Panc1 (cell line): ENCODE data around the gene ROR1. TPM values are rescaled to one million over a fixed set of nuclear protein-coding genes. Genes with fewer than 3 reads are reported as not detected.

Source experiments
- ATAC-seq: fragments of 200-7000 bp; cut with Tn5 transposase; 2 replicates; pipeline ENCODE4 v1.9.1; 2020; ENCODE audit warnings: mild to moderate bottlenecking, moderate library complexity
- BruUV-seq: library from RNA; stranded (reverse); fragments of 400-500 nt; replicated peaks from 2 replicates; lab custom pipeline; 2021; lab: Mats Ljungman, UMichigan
- CTCF ChIA-PET: fragments of 300-600 bp; sonication (Branson Sonifier 250); formaldehyde crosslinking; loops from one replicate; lab custom pipeline; 2022; ENCODE audit warnings: antibody characterized with exemption; lab: Charles Lee
- POLR2A ChIA-PET: fragments of 300-600 bp; sonication (Branson Sonifier 250); formaldehyde crosslinking; loops from one replicate; lab custom pipeline; 2022; ENCODE audit warnings: antibody characterized with exemption; lab: Charles Lee
- DNase-seq: peaks from one replicate; pipeline ENCODE4 v3.0.0-alpha.2; 2010; ENCODE audit warnings: low read depth, low spot score
- H3K27ac ChIP-seq: 2 replicates; pipeline ENCODE4 v1.5.1; 2011; ENCODE audit warnings: mild to moderate bottlenecking, low read length, inconsistent platforms
- H3K27me3 ChIP-seq: fragments of 200-500 bp; sonication (Bioruptor generic); 2 replicates; pipeline ENCODE4 v1.6.0; 2014; ENCODE audit warnings: low read length, inconsistent platforms; ENCODE audit not compliant: control insufficient read depth, insufficient read depth
- H3K36me3 ChIP-seq: fragments of 200-500 bp; sonication (Bioruptor generic); 2 replicates; pipeline ENCODE4 v1.5.1; 2014; ENCODE audit warnings: inconsistent platforms, mild to moderate bottlenecking, low read length, moderate library complexity; ENCODE audit not compliant: control insufficient read depth, insufficient read depth
- H3K4me1 ChIP-seq: 2 replicates; pipeline ENCODE4 v1.5.1; 2011; ENCODE audit warnings: inconsistent platforms, mild to moderate bottlenecking, low read length, moderate library complexity; ENCODE audit not compliant: control insufficient read depth, insufficient read depth
- H3K4me3 ChIP-seq, 2 experiments: 2 replicates each; pipeline ENCODE4 v1.5.1; 2011 to 2012; ENCODE audit warnings: low read depth in 2 of 2, low read length in 2 of 2, mild to moderate bottlenecking in 2 of 2, inconsistent platforms in 1 of 2, moderate library complexity in 1 of 2
- H3K9me3 ChIP-seq: fragments of 200-500 bp; sonication (Bioruptor generic); 2 replicates; pipeline ENCODE4 v1.5.1; 2014; ENCODE audit warnings: low read depth, mild to moderate bottlenecking, inconsistent platforms, low read length, moderate library complexity; ENCODE audit not compliant: control insufficient read depth, insufficient read depth
- CTCF ChIP-seq: fragments of 450-650 bp; IDR thresholded peaks from 2 replicates; pipeline ENCODE4 v1.5.1; 2017; ENCODE audit warnings: mild to moderate bottlenecking
- POLR2AphosphoS5 ChIP-seq: IDR thresholded peaks from 2 replicates; pipeline ENCODE4 v1.6.1; 2012; ENCODE audit warnings: mild to moderate bottlenecking, low read depth, low read length, moderate library complexity
- REST ChIP-seq, 2 experiments: IDR thresholded peaks; 2 replicates each; pipeline ENCODE4 v1.6.1; 2011 to 2012; ENCODE audit warnings: low read depth in 2 of 2, control low read depth in 1 of 2, low read length in 1 of 2, mild to moderate bottlenecking in 1 of 2, moderate library complexity in 1 of 2; ENCODE audit not compliant: insufficient read depth in 1 of 2
- SIN3A ChIP-seq: IDR thresholded peaks from 2 replicates; pipeline ENCODE4 v1.6.1; 2012; ENCODE audit warnings: low read depth, mild to moderate bottlenecking, low read length, moderate library complexity, borderline replicate concordance; ENCODE audit not compliant: insufficient read depth
- TCF7L2 ChIP-seq: IDR thresholded peaks from 2 replicates; pipeline ENCODE4 v1.6.1; 2011; ENCODE audit warnings: mild to moderate bottlenecking, low read depth, low read length, inconsistent platforms
- in situ Hi-C: cut with HindIII; loops from 2 replicates; pipeline ENCODE4 v1.10.0; 2016; ENCODE audit warnings: low sequenced_read_pairs, low pct_unique_long_range_greater_than_20kb
- intact Hi-C: fragments of 100-400 bp; cut with micrococcal nuclease; formaldehyde crosslinking; loops from one replicate; pipeline ENCODE4 v1.10.0; 2022; ENCODE audit not compliant: unreplicated experiment
- total RNA-seq: library from RNA; stranded (reverse); gene quantifications from one replicate; pipeline ENCODE4 v1.2.1, GENCODE V29; 2021; ENCODE audit not compliant: unreplicated experiment

The ROR1 gene
- total RNA-seq, 1 experiment from 2014 or later = 19.3 TPM

GRCh38 chr1:64095832-64096231, 322.0 kb downstream of the ROR1 start:
- no peak for TF ChIP-seq TCF7L2
- no peak for TF ChIP-seq SIN3A
- TF ChIP-seq REST (IDR thresholded peaks at IDR 0.05; ENCODE audit: insufficient read depth in 1 of 2, low read depth in 2 of 2, low read length in 1 of 2) = no peak
- H3K27ac ChIP-seq = no peak overlapping the region
- no peaks in the 10 kb centered on the region for H3K27me3 ChIP-seq
- BruUV-seq = no TSS peak
- in situ Hi-C loops (no loop called here), intact Hi-C loops (no loop called here)
- H3K4me3 ChIP-seq = no peak overlapping the region
- no peaks in the 10 kb centered on the region for H3K9me3 ChIP-seq
- no peak for DNase-seq
- H3K36me3 ChIP-seq = no peaks in the 10 kb centered on the region
- CTCF ChIA-PET = no interaction called here
- POLR2A ChIA-PET = interaction anchor here (0.6 kb wide), 2 partner anchors 38 to 607 kb away, joined by 3 read pairs; no protein-coding TSS in a partner anchor
- ATAC-seq = no peak
- H3K4me1 ChIP-seq = no peaks in the 10 kb centered on the region

GRCh38 chr1:64097859-64098258, 324.0 kb downstream of the ROR1 start:
- H3K27me3 ChIP-seq = no peaks in the 10 kb centered on the region
- in situ Hi-C loops (no loop called here), intact Hi-C loops (no loop called here)
- no peak for DNase-seq
- CTCF ChIA-PET = no interaction called here
- POLR2A ChIA-PET = interaction anchor here (0.6 kb wide), 1 partner anchor 340 kb away, joined by 4 read pairs; no protein-coding TSS in a partner anchor
- H3K9me3 ChIP-seq = no peaks in the 10 kb centered on the region
- TF ChIP-seq TCF7L2 (no peak), CTCF (no peak), SIN3A (no peak), REST (IDR thresholded peaks at IDR 0.05; ENCODE audit: insufficient read depth in 1 of 2, low read depth in 2 of 2, low read length in 1 of 2) (no peak), POLR2AphosphoS5 (no peak)
- no peak for ATAC-seq
- H3K36me3 ChIP-seq = no peaks in the 10 kb centered on the region
- no peak overlapping the region for H3K4me3 ChIP-seq
- no peaks in the 10 kb centered on the region for H3K4me1 ChIP-seq
- H3K27ac ChIP-seq = no peak overlapping the region
- no TSS peak for BruUV-seq
